AG20443 (cell line): ENCODE results near the gene HBQ1.
"Not testable (repeated sequence)": the region's sequence is repeated elsewhere in the genome, so short reads cannot be mapped to it uniquely, and the experiment has no call there.

Source experiments
- DNase-seq: peaks from one replicate; pipeline ENCODE4 v3.0.0; 2012; ENCODE audit warnings: low spot score, mixed read lengths

Gene HBQ1

DNA sequence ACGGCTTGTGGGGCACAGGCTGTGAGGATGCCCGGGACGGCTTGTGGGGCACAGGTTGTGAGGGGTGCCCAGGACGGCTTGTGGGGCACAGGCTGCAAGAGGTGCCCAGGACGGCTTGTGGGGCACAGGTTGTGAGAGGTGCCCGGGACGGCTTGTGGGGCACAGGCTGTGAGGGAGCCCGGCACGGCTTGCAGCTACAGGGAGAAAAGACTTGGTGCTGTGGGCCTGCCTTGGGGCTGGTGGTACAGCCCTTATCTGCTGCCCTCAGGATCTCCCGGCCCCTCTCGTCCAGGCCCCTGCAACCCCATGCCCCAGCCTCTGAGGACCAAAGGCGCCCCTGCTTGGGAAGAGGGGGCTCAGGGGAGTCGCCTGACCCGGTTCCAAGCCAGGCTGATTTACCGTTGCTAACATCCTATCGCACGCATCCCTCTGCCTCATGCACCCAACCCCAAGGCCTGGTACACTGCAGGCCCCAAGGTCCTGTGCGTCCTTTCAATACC is 19.5 kb upstream of the HBQ1 start:
- no peak for DNase-seq

DNA sequence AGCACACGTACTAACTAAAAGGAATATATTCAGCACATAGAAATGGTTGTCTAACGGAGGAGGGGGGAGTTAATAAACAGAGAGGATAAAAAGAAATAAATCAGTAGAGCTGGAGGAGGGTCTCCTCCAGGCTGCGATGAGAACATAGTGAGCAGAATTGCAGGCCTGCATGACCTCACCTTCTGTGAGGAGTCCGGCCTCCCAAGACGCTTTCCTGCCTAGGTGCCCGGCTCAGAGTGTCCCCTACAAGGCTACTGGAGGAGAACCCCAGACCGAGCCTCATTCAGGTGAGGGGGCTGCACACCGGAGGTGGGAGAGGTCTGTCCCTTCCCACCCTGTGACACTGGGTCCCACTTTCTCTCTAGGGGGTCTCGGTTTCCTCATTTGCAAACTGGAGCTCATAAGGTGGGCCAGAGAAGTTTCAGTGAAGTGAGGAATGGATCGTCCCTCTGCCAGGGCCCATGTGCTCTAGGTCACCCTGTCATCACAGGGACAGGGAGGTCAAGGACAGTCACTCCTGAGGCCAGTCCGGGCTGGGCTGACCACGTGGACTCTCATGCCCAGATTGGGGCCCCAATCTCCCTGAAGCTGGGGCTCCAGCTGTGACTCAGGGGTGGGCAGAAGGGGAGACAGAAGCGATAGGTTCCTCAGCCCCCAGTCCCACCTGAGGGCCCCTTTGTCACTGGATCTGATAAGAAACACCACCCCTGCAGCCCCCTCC is 17.8 kb upstream of the HBQ1 start:
- DNase-seq = no peak

DNA sequence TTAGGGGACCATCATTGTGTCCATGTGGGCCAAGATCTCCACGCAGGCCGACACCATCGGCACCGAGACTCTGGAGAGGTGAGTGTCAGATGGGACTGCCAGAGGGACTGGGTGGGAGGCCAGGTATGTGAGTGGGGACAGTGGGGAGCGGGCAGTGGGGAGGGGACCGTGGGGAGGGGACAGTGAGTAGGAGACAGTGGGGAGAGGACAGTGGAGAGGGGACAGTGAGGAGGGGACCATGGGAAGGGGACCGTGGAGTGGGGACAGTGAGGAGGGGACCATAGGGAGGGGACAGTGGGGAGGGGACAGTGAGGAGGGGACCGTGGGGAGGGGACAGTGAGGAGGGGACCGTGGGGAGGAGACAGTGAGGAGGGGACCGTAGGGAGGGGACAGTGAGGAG is 17.1 kb upstream of the HBQ1 start:
- not testable (repeated sequence) for DNase-seq

DNA sequence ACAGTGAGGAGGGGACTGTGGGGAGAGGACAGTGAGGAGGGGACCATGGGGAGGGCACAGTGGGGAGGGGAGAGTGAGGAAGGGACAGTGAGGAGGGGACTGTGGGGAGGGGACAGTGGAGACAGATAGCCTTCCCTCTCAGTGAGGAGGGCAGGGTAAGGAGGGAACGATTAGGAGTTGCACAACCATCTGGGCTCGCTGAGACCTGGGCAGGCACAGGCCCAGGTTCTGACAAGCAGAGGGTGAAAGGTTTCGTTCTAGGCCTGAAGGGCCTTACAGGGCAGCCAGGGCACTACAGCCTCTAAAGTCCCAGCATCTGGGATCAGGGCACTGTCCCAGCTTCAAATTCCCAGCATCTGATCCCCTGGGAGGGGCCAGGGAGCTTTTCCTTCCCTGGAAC is 16.6 kb upstream of the HBQ1 start:
- DNase-seq = not testable (repeated sequence)

DNA sequence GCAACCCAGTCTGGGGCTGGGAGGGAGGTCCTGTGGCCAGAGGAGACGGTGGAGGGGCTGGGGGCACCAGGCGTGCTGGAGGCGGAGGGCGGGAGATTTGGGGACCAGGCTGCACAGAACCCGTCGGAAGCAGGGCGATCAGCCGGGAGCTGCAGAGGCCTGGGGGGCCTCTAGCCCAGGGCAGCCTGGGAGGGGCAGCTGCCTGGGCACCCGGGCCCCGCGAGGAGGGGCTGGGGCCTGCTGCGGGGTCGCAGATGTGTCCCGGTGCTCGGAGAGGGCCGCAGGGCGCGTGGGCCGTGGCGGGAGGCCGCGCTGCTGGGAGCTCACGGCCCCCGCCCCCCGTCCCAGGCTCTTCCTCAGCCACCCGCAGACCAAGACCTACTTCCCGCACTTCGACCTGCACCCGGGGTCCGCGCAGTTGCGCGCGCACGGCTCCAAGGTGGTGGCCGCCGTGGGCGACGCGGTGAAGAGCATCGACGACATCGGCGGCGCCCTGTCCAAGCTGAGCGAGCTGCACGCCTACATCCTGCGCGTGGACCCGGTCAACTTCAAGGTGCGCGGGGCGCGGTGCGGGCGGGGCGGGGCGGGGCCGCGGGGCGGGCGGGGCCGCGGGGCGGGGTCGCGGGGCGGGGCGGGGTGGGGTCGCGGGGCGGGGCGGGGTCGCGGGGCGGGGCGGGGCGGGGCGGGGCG is 16.0 kb upstream of the HBQ1 start:
- not testable (repeated sequence) for DNase-seq

DNA sequence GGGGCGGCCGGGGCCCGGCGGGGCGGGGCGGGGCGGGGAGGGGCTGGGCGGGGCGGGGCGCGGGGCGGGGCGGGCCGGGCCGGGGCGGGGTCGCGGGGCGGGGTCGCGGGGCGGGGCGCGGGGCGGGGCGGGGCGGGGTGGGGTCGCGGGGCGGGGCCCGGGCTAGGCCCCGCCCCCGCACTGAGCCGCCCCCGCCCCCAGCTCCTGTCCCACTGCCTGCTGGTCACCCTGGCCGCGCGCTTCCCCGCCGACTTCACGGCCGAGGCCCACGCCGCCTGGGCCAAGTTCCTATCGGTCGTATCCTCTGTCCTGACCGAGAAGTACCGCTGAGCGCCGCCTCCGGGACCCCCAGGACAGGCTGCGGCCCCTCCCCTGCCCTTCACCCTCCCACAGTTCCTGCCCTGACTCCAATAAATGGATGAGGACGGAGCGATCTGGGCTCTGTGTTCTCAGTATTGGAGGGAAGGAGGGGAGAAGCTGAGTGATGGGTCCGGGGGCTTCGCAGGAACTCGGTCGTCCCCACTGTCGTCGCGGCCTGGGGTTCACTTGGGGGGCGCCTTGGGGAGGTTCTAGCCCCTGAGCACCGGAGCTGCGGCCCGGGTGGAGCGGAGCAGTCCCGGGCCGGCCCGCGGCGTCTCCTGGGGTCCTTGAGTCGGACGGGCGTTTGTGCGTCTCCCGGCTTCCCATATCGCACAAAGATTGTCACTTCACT is 15.3 kb upstream of the HBQ1 start:
- DNase-seq = peak; percentile 28

DNA sequence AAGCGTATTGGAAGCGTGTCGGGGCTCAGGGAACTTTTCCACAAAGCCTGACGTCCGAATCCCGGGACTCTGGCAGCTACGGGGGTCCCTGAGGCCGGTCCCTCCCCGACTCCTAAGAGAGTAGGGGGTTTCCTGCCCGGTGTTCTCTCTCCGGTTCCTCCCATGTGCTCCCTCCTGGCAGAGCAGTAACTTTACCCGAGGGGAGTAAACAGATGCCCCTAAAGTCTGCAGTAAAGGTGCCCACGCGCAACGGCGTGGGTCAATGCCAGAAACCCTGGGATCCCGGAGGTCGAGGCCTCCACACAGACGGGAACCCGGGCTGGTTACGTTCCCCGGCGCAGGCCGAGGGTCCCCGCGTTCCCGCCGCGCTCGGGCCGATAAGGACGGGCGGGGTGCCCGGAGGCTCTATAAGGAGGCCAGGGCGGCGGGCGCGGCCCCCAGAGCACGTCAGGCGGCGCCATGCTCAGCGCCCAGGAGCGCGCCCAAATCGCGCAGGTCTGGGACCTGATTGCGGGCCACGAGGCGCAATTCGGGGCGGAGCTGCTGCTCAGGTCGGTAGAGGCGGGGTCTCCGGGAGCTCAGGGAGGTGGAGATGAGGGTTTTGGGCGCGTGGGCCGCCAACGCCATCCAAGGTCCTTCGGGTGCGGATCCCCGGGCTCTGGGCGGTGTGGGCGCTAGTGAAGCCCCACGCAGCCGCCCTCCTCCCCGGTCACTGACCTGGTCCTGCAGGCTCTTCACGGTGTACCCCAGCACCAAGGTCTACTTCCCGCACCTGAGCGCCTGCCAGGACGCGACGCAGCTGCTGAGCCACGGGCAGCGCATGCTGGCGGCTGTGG is 14.5 kb upstream of the HBQ1 start, which contains the start of gene HBM:
HBM (plus strand) TSS at position 440 of the 836 bp plus-strand sequence; CDS start at position 460, 20 bp downstream.
- DNase-seq = peak; percentile 15

DNA sequence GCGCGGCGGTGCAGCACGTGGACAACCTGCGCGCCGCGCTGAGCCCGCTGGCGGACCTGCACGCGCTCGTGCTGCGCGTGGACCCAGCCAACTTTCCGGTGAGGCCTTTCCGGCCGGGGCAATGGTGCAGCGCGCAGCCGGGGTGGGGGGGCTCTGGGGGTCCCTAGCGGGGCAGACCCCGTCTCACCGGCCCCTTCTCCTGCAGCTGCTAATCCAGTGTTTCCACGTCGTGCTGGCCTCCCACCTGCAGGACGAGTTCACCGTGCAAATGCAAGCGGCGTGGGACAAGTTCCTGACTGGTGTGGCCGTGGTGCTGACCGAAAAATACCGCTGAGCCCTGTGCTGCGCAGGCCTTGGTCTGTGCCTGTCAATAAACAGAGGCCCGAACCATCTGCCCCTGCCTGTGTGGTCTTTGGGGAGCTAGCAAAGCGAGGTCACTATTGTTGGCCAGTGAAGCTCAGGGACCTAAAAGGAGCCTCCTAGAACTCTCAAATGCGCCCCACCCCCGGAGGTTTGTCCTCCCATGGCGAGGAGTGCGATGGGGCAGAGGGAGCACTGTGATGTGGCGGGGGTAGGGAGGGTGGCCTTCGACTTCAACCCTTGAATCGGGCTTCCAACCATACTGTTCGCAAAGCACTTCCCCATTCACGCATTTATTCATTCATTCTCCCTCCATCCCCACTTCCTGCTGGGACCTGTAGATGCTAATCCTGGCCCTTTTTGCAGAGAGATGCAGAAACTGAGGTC is 13.7 kb upstream of the HBQ1 start:
- peak; percentile 9 for DNase-seq

DNA sequence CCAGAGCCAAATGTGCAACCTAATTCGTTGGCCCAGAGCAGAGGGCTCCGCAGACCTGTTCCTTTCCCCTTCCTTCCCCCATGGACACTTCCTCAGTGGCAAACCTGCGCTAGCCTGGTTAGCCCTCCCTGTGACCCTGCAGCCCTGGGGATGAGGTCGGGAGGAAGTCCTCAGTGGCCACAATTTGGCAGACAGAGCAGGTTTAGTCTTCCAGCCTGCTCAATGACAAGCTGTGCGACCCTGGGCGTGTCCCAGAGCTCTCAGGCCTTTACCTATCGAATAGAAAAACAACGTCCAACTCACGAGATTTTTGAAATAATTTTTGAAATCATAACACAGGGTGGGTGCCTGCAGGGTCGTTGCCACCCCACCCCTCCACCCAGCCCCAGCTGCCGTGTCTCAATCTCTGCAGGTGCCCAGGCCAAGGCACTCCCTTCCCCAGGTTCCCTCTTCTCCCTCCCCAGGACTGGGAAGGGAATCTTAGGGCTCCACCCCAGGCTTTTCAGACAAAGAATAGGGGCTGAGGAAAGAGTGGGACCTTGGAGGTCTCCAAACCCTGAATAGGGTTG is 13.1 kb upstream of the HBQ1 start:
- DNase-seq = no peak

DNA sequence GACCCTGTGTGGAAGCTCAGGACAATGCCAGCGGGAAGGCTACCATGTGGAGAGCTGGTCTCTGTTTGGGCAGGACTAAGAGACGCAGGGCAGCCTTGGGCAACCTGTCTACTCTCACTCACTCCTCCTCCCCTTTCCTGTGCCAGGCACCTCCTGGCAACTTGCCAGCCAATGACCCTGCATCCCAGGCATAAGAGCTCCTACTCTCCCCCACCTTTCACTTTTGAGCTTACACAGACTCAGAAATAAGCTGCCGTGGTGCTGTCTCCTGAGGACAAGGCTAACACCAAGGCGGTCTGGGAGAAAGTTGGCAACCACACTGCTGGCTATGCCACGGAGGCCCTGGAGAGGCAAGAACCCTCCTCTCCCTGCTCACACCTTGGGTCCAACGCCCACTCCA is 11.8 kb upstream of the HBQ1 start:
- peak; percentile 10 for DNase-seq

DNA sequence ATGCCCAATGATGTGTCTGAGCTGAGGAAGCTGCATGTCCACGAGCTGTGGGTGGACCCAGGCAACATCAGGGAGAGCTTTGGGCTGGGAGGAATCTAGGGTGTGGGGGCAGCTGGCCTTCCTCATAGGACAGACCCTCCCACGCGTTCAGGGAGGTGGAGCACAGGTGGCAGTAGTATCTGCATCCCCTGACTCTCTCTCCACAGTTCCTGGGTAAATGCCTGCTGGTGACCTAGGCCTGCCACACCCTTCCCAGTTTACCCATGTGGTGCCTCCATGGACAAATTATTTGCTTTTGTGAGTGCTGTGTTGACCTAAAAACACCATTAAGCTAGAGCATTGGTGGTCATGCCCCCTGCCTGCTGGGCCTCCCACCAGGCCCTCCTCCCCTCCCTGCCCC is 11.2 kb upstream of the HBQ1 start:
- no peak for DNase-seq

DNA sequence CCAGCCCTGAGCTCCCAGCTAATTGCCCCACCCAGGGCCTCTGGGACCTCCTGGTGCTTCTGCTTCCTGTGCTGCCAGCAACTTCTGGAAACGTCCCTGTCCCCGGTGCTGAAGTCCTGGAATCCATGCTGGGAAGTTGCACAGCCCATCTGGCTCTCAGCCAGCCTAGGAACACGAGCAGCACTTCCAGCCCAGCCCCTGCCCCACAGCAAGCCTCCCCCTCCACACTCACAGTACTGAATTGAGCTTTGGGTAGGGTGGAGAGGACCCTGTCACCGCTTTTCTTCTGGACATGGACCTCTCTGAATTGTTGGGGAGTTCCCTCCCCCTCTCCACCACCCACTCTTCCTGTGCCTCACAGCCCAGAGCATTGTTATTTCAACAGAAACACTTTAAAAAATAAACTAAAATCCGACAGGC is 10.2 kb upstream of the HBQ1 start:
- DNase-seq = not testable (repeated sequence)

DNA sequence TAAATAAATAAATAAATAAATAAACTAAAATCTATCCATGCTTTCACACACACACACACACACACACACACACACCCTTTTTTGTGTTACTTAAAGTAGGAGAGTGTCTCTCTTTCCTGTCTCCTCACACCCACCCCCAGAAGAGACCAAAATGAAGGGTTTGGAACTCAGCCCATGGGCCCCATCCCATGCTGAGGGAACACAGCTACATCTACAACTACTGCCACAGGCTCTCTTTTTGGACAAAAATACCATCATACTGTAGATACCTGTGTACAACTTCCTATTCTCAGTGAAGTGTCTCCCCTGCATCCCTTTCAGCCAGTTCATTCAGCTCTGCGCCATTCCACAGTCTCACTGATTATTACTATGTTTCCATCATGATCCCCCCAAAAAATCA is 9.5 kb upstream of the HBQ1 start:
- no peak for DNase-seq

DNA sequence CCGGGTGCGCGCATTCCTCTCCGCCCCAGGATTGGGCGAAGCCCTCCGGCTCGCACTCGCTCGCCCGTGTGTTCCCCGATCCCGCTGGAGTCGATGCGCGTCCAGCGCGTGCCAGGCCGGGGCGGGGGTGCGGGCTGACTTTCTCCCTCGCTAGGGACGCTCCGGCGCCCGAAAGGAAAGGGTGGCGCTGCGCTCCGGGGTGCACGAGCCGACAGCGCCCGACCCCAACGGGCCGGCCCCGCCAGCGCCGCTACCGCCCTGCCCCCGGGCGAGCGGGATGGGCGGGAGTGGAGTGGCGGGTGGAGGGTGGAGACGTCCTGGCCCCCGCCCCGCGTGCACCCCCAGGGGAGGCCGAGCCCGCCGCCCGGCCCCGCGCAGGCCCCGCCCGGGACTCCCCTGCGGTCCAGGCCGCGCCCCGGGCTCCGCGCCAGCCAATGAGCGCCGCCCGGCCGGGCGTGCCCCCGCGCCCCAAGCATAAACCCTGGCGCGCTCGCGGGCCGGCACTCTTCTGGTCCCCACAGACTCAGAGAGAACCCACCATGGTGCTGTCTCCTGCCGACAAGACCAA is 7.8 kb upstream of the HBQ1 start, which contains the start of gene HBA2:
HBA2 (plus strand) TSS at position 503 of the 568 bp plus-strand sequence; CDS start at position 540, 37 bp downstream.
- DNase-seq = not testable (repeated sequence)

DNA sequence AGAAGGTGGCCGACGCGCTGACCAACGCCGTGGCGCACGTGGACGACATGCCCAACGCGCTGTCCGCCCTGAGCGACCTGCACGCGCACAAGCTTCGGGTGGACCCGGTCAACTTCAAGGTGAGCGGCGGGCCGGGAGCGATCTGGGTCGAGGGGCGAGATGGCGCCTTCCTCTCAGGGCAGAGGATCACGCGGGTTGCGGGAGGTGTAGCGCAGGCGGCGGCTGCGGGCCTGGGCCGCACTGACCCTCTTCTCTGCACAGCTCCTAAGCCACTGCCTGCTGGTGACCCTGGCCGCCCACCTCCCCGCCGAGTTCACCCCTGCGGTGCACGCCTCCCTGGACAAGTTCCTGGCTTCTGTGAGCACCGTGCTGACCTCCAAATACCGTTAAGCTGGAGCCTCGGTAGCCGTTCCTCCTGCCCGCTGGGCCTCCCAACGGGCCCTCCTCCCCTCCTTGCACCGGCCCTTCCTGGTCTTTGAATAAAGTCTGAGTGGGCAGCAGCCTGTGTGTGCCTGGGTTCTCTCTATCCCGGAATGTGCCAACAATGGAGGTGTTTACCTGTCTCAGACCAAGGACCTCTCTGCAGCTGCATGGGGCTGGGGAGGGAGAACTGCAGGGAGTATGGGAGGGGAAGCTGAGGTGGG is 6.9 kb upstream of the HBQ1 start:
- not testable (repeated sequence) for DNase-seq

DNA sequence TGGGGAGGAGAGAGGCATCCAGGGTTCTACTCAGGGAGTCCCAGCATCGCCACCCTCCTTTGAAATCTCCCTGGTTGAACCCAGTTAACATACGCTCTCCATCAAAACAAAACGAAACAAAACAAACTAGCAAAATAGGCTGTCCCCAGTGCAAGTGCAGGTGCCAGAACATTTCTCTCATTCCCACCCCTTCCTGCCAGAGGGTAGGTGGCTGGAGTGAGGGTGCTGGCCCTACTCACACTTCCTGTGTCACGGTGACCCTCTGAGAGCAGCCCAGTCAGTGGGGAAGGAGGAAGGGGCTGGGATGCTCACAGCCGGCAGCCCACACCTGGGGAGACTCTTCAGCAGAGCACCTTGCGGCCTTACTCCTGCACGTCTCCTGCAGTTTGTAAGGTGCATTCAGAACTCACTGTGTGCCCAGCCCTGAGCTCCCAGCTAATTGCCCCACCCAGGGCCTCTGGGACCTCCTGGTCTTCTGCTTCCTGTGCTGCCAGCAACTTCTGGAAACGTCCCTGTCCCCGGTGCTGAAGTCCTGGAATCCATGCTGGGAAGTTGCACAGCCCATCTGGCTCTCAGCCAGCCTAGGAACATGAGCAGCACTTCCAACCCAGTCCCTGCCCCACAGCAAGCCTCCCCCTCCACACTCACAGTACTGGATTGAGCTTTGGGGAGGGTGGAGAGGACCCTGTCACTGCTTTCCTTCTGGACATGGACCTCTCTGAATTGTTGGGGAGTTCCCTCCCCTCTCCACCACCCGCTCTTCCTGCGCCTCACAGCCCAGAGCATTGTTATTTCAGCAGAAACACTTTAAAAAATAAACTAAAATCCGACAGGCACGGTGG is 6.1 kb upstream of the HBQ1 start:
- DNase-seq = peak; percentile 13

DNA sequence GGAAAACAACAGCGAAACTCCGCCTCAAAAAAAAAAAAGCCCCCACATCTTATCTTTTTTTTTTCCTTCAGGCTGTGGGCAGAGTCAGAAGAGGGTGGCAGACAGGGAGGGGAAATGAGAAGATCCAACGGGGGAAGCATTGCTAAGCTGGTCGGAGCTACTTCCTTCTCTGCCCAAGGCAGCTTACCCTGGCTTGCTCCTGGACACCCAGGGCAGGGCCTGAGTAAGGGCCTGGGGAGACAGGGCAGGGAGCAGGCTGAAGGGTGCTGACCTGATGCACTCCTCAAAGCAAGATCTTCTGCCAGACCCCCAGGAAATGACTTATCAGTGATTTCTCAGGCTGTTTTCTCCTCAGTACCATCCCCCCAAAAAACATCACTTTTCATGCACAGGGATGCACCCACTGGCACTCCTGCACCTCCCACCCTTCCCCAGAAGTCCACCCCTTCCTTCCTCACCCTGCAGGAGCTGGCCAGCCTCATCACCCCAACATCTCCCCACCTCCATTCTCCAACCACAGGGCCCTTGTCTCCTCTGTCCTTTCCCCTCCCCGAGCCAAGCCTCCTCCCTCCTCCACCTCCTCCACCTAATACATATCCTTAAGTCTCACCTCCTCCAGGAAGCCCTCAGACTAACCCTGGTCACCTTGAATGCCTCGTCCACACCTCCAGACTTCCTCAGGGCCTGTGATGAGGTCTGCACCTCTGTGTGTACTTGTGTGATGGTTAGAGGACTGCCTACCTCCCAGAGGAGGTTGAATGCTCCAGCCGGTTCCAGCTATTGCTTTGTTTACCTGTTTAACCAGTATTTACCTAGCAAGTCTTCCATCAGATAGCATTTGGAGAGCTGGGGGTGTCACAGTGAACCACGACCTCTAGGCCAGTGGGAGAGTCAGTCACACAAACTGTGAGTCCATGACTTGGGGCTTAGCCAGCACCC is 5.0 kb upstream of the HBQ1 start:
- peak; percentile 8 for DNase-seq

DNA sequence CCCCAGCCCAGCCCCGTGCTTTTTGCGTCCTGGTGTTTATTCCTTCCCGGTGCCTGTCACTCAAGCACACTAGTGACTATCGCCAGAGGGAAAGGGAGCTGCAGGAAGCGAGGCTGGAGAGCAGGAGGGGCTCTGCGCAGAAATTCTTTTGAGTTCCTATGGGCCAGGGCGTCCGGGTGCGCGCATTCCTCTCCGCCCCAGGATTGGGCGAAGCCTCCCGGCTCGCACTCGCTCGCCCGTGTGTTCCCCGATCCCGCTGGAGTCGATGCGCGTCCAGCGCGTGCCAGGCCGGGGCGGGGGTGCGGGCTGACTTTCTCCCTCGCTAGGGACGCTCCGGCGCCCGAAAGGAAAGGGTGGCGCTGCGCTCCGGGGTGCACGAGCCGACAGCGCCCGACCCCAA is 4.3 kb upstream of the HBQ1 start:
- DNase-seq = not testable (repeated sequence)
